Gastrocnemius medialis (tissue), 4 donors: Measurements from ENCODE around the gene RB1.

Experiments used
- CTCF ChIP-seq, 5 experiments: fragments of 450-650 bp in 3 of 5; fragments of 200-600 bp in 2 of 5; sonication (generic) in 2 of 5; IDR thresholded peaks in 4 of 5; conservative IDR thresholded peaks in 1 of 5; 1 replicate in 4 of 5; 2 replicates in 1 of 5; pipeline ENCODE4 v1.5.1; 2016 to 2019; ENCODE audit warnings: antibody characterized with exemption in 5 of 5, mild to moderate bottlenecking in 3 of 5, moderate library complexity in 3 of 5
- POLR2A ChIP-seq, 2 donors: fragments of 450-650 bp; IDR thresholded peaks; one replicate each; pipeline ENCODE4 v1.6.1; 2017; ENCODE audit warnings: antibody characterized with exemption in 2 of 2, mild to moderate bottlenecking in 2 of 2, moderate library complexity in 2 of 2

- TF ChIP-seq CTCF (IDR thresholded peaks at IDR 0.05 in 4 of 5, conservative IDR thresholded peaks at IDR 0.05 in 1 of 5) (no peak), POLR2A (IDR thresholded peaks at IDR 0.05) (no peak)
Measured at GRCh38 chr13:48400090-48400694, 96.6 kb downstream of the RB1 start.
